H1 (cell line): ENCODE results near the gene KLHL36.

Experiments used
- BRCA1 ChIP-seq: IDR thresholded peaks from 2 replicates; pipeline ENCODE4 v1.6.1; 2012; ENCODE audit warnings: low read depth, low read length, improper control_type of control experiment
- CBX5 ChIP-seq: fragments of 300-800, 300-1000 bp; sonication (generic); IDR thresholded peaks from 2 replicates; pipeline ENCODE4 v1.7.1; 2016; ENCODE audit warnings: antibody characterized with exemption, low read length, low read depth
- CBX8 ChIP-seq: fragments of 300-800, 300-1000 bp; sonication (generic); IDR thresholded peaks from 2 replicates; pipeline ENCODE4 v1.7.1; 2016; ENCODE audit warnings: low read depth, low read length, borderline replicate concordance
- CTCF ChIP-seq, 3 experiments: IDR thresholded peaks; 1 replicate in 2 of 3; 2 replicates in 1 of 3; pipeline versions ENCODE4 v1.5.1 to v1.6.1; 2011; ENCODE audit warnings: low read length in 3 of 3, mild to moderate bottlenecking in 3 of 3, inconsistent platforms in 2 of 3, low read depth in 1 of 3, moderate library complexity in 1 of 3; ENCODE audit not compliant: insufficient read depth in 1 of 3; ENCODE audit errors: control extremely low read depth in 1 of 3
- EP300 ChIP-seq, 2 experiments: IDR thresholded peaks; 1 replicate in 1 of 2; 2 replicates in 1 of 2; pipeline ENCODE4 v1.6.1; 2011 to 2012; ENCODE audit warnings: low read depth in 2 of 2, low read length in 2 of 2, mild to moderate bottlenecking in 2 of 2, borderline replicate concordance in 1 of 2, inconsistent platforms in 1 of 2, moderate library complexity in 1 of 2
- JUN ChIP-seq: IDR thresholded peaks from 2 replicates; pipeline ENCODE4 v1.6.1; 2011; ENCODE audit warnings: low read depth, mild to moderate bottlenecking, improper control_type of control experiment, low read length
- POLR2A ChIP-seq, 2 experiments: IDR thresholded peaks; 1 replicate in 1 of 2; 2 replicates in 1 of 2; pipeline ENCODE4 v1.6.1; 2011; ENCODE audit warnings: low read depth in 2 of 2, low read length in 2 of 2, mild to moderate bottlenecking in 2 of 2; ENCODE audit errors: control extremely low read depth in 1 of 2
- RNF2 ChIP-seq: fragments of 200-900, 300-1000 bp; sonication (generic); IDR thresholded peaks from 2 replicates; pipeline ENCODE4 v1.7.1; 2016; ENCODE audit warnings: borderline replicate concordance, low read depth, mild to moderate bottlenecking, antibody characterized with exemption, low read length; ENCODE audit not compliant: poor library complexity, severe bottlenecking; ENCODE audit errors: missing control alignments
- SP1 ChIP-seq: IDR thresholded peaks from 2 replicates; pipeline ENCODE4 v1.6.1; 2011; ENCODE audit warnings: low read depth, low read length
- SRF ChIP-seq: IDR thresholded peaks from 2 replicates; pipeline ENCODE4 v1.6.1; 2011; ENCODE audit warnings: mild to moderate bottlenecking, low read depth, low read length, moderate library complexity

- TF ChIP-seq POLR2A (IDR thresholded peaks at IDR 0.05; ENCODE audit: control extremely low read depth in 1 of 2, low read depth in 2 of 2, low read length in 2 of 2), result no peak
- TF ChIP-seq CTCF (IDR thresholded peaks at IDR 0.05; ENCODE audit: control extremely low read depth in 1 of 3, insufficient read depth in 1 of 3, low read depth in 1 of 3, low read length in 3 of 3), result no peak
- no peak for TF ChIP-seq CBX8
- no peak for TF ChIP-seq JUN
- TF ChIP-seq EP300 (IDR thresholded peaks at IDR 0.05; ENCODE audit: borderline replicate concordance in 1 of 2, low read depth in 2 of 2, low read length in 2 of 2), result no peak
- no peak for TF ChIP-seq CBX5
- TF ChIP-seq RNF2, result no peak
- TF ChIP-seq BRCA1, result no peak
- no peak for TF ChIP-seq SP1
- TF ChIP-seq SRF, result no peak
Measured at GRCh38 chr16:84603940-84604339, 44.4 kb upstream of the KLHL36 start.
